ENCODE data around the gene LDLR.

- TF ChIP-seq, protein P1, sequence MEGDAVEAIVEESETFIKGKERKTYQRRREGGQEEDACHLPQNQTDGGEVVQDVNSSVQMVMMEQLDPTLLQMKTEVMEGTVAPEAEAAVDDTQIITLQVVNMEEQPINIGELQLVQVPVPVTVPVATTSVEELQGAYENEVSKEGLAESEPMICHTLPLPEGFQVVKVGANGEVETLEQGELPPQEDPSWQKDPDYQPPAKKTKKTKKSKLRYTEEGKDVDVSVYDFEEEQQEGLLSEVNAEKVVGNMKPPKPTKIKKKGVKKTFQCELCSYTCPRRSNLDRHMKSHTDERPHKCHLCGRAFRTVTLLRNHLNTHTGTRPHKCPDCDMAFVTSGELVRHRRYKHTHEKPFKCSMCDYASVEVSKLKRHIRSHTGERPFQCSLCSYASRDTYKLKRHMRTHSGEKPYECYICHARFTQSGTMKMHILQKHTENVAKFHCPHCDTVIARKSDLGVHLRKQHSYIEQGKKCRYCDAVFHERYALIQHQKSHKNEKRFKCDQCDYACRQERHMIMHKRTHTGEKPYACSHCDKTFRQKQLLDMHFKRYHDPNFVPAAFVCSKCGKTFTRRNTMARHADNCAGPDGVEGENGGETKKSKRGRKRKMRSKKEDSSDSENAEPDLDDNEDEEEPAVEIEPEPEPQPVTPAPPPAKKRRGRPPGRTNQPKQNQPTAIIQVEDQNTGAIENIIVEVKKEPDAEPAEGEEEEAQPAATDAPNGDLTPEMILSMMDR (conservative IDR thresholded peaks at IDR 0.05; ENCODE audit: low read depth, low read length) = no peak
- no peak for TF ChIP-seq EZH2 (IDR thresholded peaks at IDR 0.05; ENCODE audit: borderline replicate concordance, low read depth, low read length, poor library complexity, severe bottlenecking)
Measured at GRCh38 chr19:11070123-11070522, 19.1 kb upstream of the LDLR start.

Measured in A673 (cell line).